MG63 (cell line): Measurements from ENCODE around the gene CCDC180. TPM values are rescaled to one million over a fixed set of nuclear protein-coding genes. Genes with fewer than 3 reads are reported as not detected.

Source experiments
- DNase-seq: peaks from one replicate; pipeline ENCODE4 v3.0.0-alpha.2; 2020
- H3K27me3 ChIP-seq: fragments of 250-450 bp; sonication (Bioruptor Pico); 2 replicates; pipeline ENCODE4 v1.5.1; 2020; ENCODE audit warnings: mild to moderate bottlenecking, moderate library complexity
- H3K36me3 ChIP-seq: fragments of 250-450 bp; sonication (Bioruptor Pico); 2 replicates; pipeline ENCODE4 v1.5.1; 2020; ENCODE audit warnings: mild to moderate bottlenecking, moderate library complexity
- H3K4me3 ChIP-seq: fragments of 250-450 bp; sonication (Bioruptor Pico); 2 replicates; pipeline ENCODE4 v1.5.1; 2020; ENCODE audit warnings: mild to moderate bottlenecking, moderate library complexity
- H3K9me3 ChIP-seq: fragments of 250-450 bp; sonication (Bioruptor Pico); 2 replicates; pipeline ENCODE4 v1.5.1; 2020; ENCODE audit warnings: mild to moderate bottlenecking, moderate library complexity
- total RNA-seq: library from RNA; depleted of rRNA; stranded (reverse); fragments of >200 nt; shearing (Covaris generic); gene quantifications from 2 replicates; pipeline ENCODE4 v1.2.3, GENCODE V29; 2014; ENCODE audit warnings: low replicate concordance

Gene CCDC180
- total RNA-seq, 1 experiment from 2014 or later: 5.4 TPM

- Histone ChIP-seq H3K36me3 (no peaks in the 10 kb centered on the region), H3K27me3 (no peaks in the 10 kb centered on the region), H3K9me3 (no peaks in the 10 kb centered on the region), H3K4me3 (no peak overlapping the region)
- no peak for DNase-seq
Measured at GRCh38 chr9:97304586-97304985, 2.9 kb upstream of the CCDC180 start.

GRCh38 chr9:97305501-97306298, 1.8 kb upstream of the CCDC180 start:
- Histone ChIP-seq H3K27me3 (no peaks in the 10 kb centered on the region), H3K9me3 (no peaks in the 10 kb centered on the region), H3K4me3 (no peak overlapping the region), H3K36me3 (no peaks in the 10 kb centered on the region)
- no peak for DNase-seq

GRCh38 chr9:97307091-97307490, 368 bp upstream of the CCDC180 start:
- DNase-seq: no peak
- no peak overlapping the region for H3K4me3 ChIP-seq
- no peaks in the 10 kb centered on the region for H3K27me3 ChIP-seq

GRCh38 chr9:97309260-97309659, 1.8 kb downstream of the CCDC180 start:
- DNase-seq: no peak
- H3K36me3 ChIP-seq: no peaks in the 10 kb centered on the region
- H3K27me3 ChIP-seq: no peaks in the 10 kb centered on the region
- H3K4me3 ChIP-seq: no peak overlapping the region
- no peaks in the 10 kb centered on the region for H3K9me3 ChIP-seq

More at GRCh38 chr9:97307091-97307490, 368 bp upstream of the CCDC180 start:
- no peaks in the 10 kb centered on the region for H3K36me3 ChIP-seq
- H3K9me3 ChIP-seq: no peaks in the 10 kb centered on the region

- H3K36me3 ChIP-seq: no peaks in the 10 kb centered on the region
- no peak for DNase-seq
- H3K4me3 ChIP-seq: no peak overlapping the region
- no peaks in the 10 kb centered on the region for H3K27me3 ChIP-seq
- no peaks in the 10 kb centered on the region for H3K9me3 ChIP-seq
Measured at GRCh38 chr9:97310023-97310422, 2.6 kb downstream of the CCDC180 start.

- DNase-seq: no peak
- H3K36me3 ChIP-seq: no peaks in the 10 kb centered on the region
- H3K4me3 ChIP-seq: no peak overlapping the region
- H3K9me3 ChIP-seq: no peaks in the 10 kb centered on the region
- no peaks in the 10 kb centered on the region for H3K27me3 ChIP-seq
Measured at GRCh38 chr9:97310896-97311295, 3.4 kb downstream of the CCDC180 start.

GRCh38 chr9:97311798-97312500, 4.5 kb downstream of the CCDC180 start:
- H3K9me3 ChIP-seq: no peaks in the 10 kb centered on the region
- H3K27me3 ChIP-seq: no peaks in the 10 kb centered on the region
- H3K36me3 ChIP-seq: no peaks in the 10 kb centered on the region
- no peak overlapping the region for H3K4me3 ChIP-seq
- DNase-seq: no peak

- no peak for DNase-seq
- H3K9me3 ChIP-seq: no peaks in the 10 kb centered on the region
- H3K27me3 ChIP-seq: no peaks in the 10 kb centered on the region
- no peak overlapping the region for H3K4me3 ChIP-seq
- no peaks in the 10 kb centered on the region for H3K36me3 ChIP-seq
Measured at GRCh38 chr9:97312556-97312955, 5.1 kb downstream of the CCDC180 start.

GRCh38 chr9:97313243-97313642, 5.8 kb downstream of the CCDC180 start:
- Histone ChIP-seq H3K9me3 (no peaks in the 10 kb centered on the region), H3K4me3 (no peak overlapping the region), H3K27me3 (no peaks in the 10 kb centered on the region), H3K36me3 (no peaks in the 10 kb centered on the region)
- DNase-seq: no peak

- DNase-seq: no peak
- H3K36me3 ChIP-seq: no peaks in the 10 kb centered on the region
- H3K9me3 ChIP-seq: no peaks in the 10 kb centered on the region
- H3K27me3 ChIP-seq: no peaks in the 10 kb centered on the region
- no peak overlapping the region for H3K4me3 ChIP-seq
Measured at GRCh38 chr9:97313746-97314145, 6.3 kb downstream of the CCDC180 start.

GRCh38 chr9:97314503-97314902, 7.0 kb downstream of the CCDC180 start:
- Histone ChIP-seq H3K9me3 (no peaks in the 10 kb centered on the region), H3K36me3 (no peaks in the 10 kb centered on the region), H3K27me3 (no peaks in the 10 kb centered on the region), H3K4me3 (no peak overlapping the region)
- no peak for DNase-seq

GRCh38 chr9:97315550-97315949, 8.1 kb downstream of the CCDC180 start:
- H3K36me3 ChIP-seq: no peaks in the 10 kb centered on the region
- DNase-seq: no peak

GRCh38 chr9:97316904-97317303, 9.4 kb downstream of the CCDC180 start:
- no peaks in the 10 kb centered on the region for H3K9me3 ChIP-seq
- H3K4me3 ChIP-seq: no peak overlapping the region
- no peaks in the 10 kb centered on the region for H3K36me3 ChIP-seq

More at GRCh38 chr9:97315550-97315949, 8.1 kb downstream of the CCDC180 start:
- H3K4me3 ChIP-seq: no peak overlapping the region
- H3K27me3 ChIP-seq: no peaks in the 10 kb centered on the region
- no peaks in the 10 kb centered on the region for H3K9me3 ChIP-seq

GRCh38 chr9:97318433-97318832, 11.0 kb downstream of the CCDC180 start:
- no peaks in the 10 kb centered on the region for H3K9me3 ChIP-seq
- H3K27me3 ChIP-seq: no peaks in the 10 kb centered on the region
- DNase-seq: no peak
- H3K4me3 ChIP-seq: no peak overlapping the region
- no peaks in the 10 kb centered on the region for H3K36me3 ChIP-seq

More at GRCh38 chr9:97316904-97317303, 9.4 kb downstream of the CCDC180 start:
- no peak for DNase-seq
- no peaks in the 10 kb centered on the region for H3K27me3 ChIP-seq

- no peaks in the 10 kb centered on the region for H3K27me3 ChIP-seq
- no peak for DNase-seq
- no peaks in the 10 kb centered on the region for H3K9me3 ChIP-seq
- no peak overlapping the region for H3K4me3 ChIP-seq
- no peaks in the 10 kb centered on the region for H3K36me3 ChIP-seq
Measured at GRCh38 chr9:97319395-97319794, 11.9 kb downstream of the CCDC180 start.

- no peaks in the 10 kb centered on the region for H3K27me3 ChIP-seq
- no peaks in the 10 kb centered on the region for H3K36me3 ChIP-seq
- no peak overlapping the region for H3K4me3 ChIP-seq
- H3K9me3 ChIP-seq: no peaks in the 10 kb centered on the region
- DNase-seq: no peak
Measured at GRCh38 chr9:97320080-97320642, 12.7 kb downstream of the CCDC180 start.

GRCh38 chr9:97321251-97321650, 13.8 kb downstream of the CCDC180 start:
- no peaks in the 10 kb centered on the region for H3K36me3 ChIP-seq
- H3K9me3 ChIP-seq: no peaks in the 10 kb centered on the region
- DNase-seq: no peak
- no peaks in the 10 kb centered on the region for H3K27me3 ChIP-seq
- no peak overlapping the region for H3K4me3 ChIP-seq
